Vagina (tissue), 2 donors: ENCODE results near the gene RNF213. TPM values are rescaled to one million over a fixed set of nuclear protein-coding genes. Genes with fewer than 3 reads are reported as not detected.

ENCODE experiments used
- DNase-seq, 2 donors: peaks; one replicate each; pipeline ENCODE4 v3.0.0-alpha.2; 2017; ENCODE audit errors: extremely low spot score in 2 of 2
- H3K27ac ChIP-seq: fragments of 200-600 bp; sonication (generic); one replicate; pipeline ENCODE4 v1.5.1; 2019
- H3K27me3 ChIP-seq: fragments of 200-600 bp; sonication (generic); one replicate; pipeline ENCODE4 v1.5.1; 2019
- H3K36me3 ChIP-seq, 2 donors: fragments of 200-600 bp; sonication (generic); one replicate each; pipeline ENCODE4 v1.5.1; 2017 to 2019
- H3K4me1 ChIP-seq: fragments of 200-600 bp; sonication (generic); one replicate; pipeline ENCODE4 v1.5.1; 2019
- H3K4me3 ChIP-seq, 2 donors: fragments of 200-600 bp; sonication (generic); 1 replicate in 1 of 2; 2 replicates in 1 of 2; pipeline ENCODE4 v1.5.1; 2016 to 2019
- H3K9me3 ChIP-seq: fragments of 200-600 bp; sonication (generic); one replicate; pipeline ENCODE4 v1.5.1; 2019
- CTCF ChIP-seq, 3 experiments: fragments of 450-650 bp in 2 of 3; fragments of 200-600 bp in 1 of 3; sonication (generic) in 1 of 3; IDR thresholded peaks; one replicate each; pipeline ENCODE4 v1.5.1; 2017 to 2019; ENCODE audit warnings: antibody characterized with exemption in 3 of 3, mild to moderate bottlenecking in 2 of 3, moderate library complexity in 2 of 3
- POLR2A ChIP-seq, 2 donors: fragments of 450-650 bp; IDR thresholded peaks; one replicate each; pipeline ENCODE4 v1.6.1; 2017; ENCODE audit warnings: antibody characterized with exemption in 2 of 2, mild to moderate bottlenecking in 2 of 2, moderate library complexity in 2 of 2
- POLR2AphosphoS5 ChIP-seq, 2 donors: sonication (generic); formaldehyde crosslinking; IDR thresholded peaks; one replicate each; pipeline ENCODE4 v1.9.0; 2017; ENCODE audit warnings: antibody characterized with exemption in 2 of 2, mild to moderate bottlenecking in 2 of 2, low read depth in 1 of 2; ENCODE audit not compliant: insufficient read depth in 1 of 2
- intact Hi-C: fragments of 100-400 bp; cut with DNase I; formaldehyde crosslinking; loops from one replicate; pipeline ENCODE4 v1.15.1; 2023
- total RNA-seq: library from RNA; depleted of rRNA; stranded (reverse); fragments of >200 nt; gene quantifications from one replicate; pipeline ENCODE4 v1.2.3, GENCODE V29; 2016

The RNF213 gene
- total RNA-seq, 1 donor from 2014 or later, result 144 TPM

- Histone ChIP-seq H3K27me3 (no peaks in the 10 kb centered on the region), H3K4me3 (no peak overlapping the region), H3K9me3 (no peaks in the 10 kb centered on the region), H3K36me3 (peaks cover 0 to 91% of the 10 kb centered on the region in 2 donors), H3K4me1 (no peaks in the 10 kb centered on the region), H3K27ac (no peak overlapping the region)
- DNase-seq, result no peak
- TF ChIP-seq POLR2AphosphoS5 (IDR thresholded peaks at IDR 0.05; ENCODE audit: insufficient read depth in 1 of 2, low read depth in 1 of 2) (no peak), POLR2A (IDR thresholded peaks at IDR 0.05) (no peak), CTCF (IDR thresholded peaks at IDR 0.05) (no peak)
- intact Hi-C loops, result no loop called here
Measured at GRCh38 chr17:80386341-80386740, 125.7 kb downstream of the RNF213 start.

GRCh38 chr17:80387071-80387470 is 126.4 kb downstream of the RNF213 start:
- intact Hi-C loops, result no loop called here
- no peak for TF ChIP-seq POLR2A (IDR thresholded peaks at IDR 0.05)
- no peak for TF ChIP-seq POLR2AphosphoS5 (IDR thresholded peaks at IDR 0.05; ENCODE audit: insufficient read depth in 1 of 2, low read depth in 1 of 2)
- no peak for TF ChIP-seq CTCF (IDR thresholded peaks at IDR 0.05)
- H3K27ac ChIP-seq, result no peak overlapping the region
- peaks cover 0 to 89% of the 10 kb centered on the region in 2 donors for H3K36me3 ChIP-seq
- no peaks in the 10 kb centered on the region for H3K9me3 ChIP-seq
- no peak overlapping the region for H3K4me3 ChIP-seq
- H3K27me3 ChIP-seq, result no peaks in the 10 kb centered on the region
- DNase-seq, result no peak
- H3K4me1 ChIP-seq, result no peaks in the 10 kb centered on the region

GRCh38 chr17:80388175-80388574 is 127.5 kb downstream of the RNF213 start:
- Histone ChIP-seq H3K4me3 (no peak overlapping the region), H3K9me3 (no peaks in the 10 kb centered on the region), H3K4me1 (peaks cover 6% of the 10 kb centered on the region), H3K27me3 (no peaks in the 10 kb centered on the region), H3K27ac (no peak overlapping the region), H3K36me3 (peaks cover 0 to 92% of the 10 kb centered on the region in 2 donors)
- TF ChIP-seq POLR2A (IDR thresholded peaks at IDR 0.05), result no peak
- no peak for TF ChIP-seq CTCF (IDR thresholded peaks at IDR 0.05)
- TF ChIP-seq POLR2AphosphoS5 (IDR thresholded peaks at IDR 0.05; ENCODE audit: insufficient read depth in 1 of 2, low read depth in 1 of 2), result no peak
- no peak for DNase-seq
- intact Hi-C loops, result no loop called here

GRCh38 chr17:80388601-80389000 is 127.9 kb downstream of the RNF213 start:
- DNase-seq, result no peak
- H3K9me3 ChIP-seq, result no peaks in the 10 kb centered on the region
- H3K36me3 ChIP-seq, result peaks cover 0 to 94% of the 10 kb centered on the region in 2 donors

More at GRCh38 chr17:80388601-80389000, 127.9 kb downstream of the RNF213 start:
- Histone ChIP-seq H3K4me1 (peaks cover 10% of the 10 kb centered on the region), H3K4me3 (no peak overlapping the region), H3K27me3 (no peaks in the 10 kb centered on the region), H3K27ac (no peak overlapping the region)
- intact Hi-C loops, result no loop called here
- TF ChIP-seq CTCF (IDR thresholded peaks at IDR 0.05) (no peak), POLR2A (IDR thresholded peaks at IDR 0.05) (no peak), POLR2AphosphoS5 (IDR thresholded peaks at IDR 0.05; ENCODE audit: insufficient read depth in 1 of 2, low read depth in 1 of 2) (no peak)
